Transverse colon (tissue), 4 donors: ENCODE measurements around the gene JAKMIP2. TPM values are rescaled to one million over a fixed set of nuclear protein-coding genes. Genes with fewer than 3 reads are reported as not detected.

ENCODE experiments used
- DNase-seq: peaks from one replicate; pipeline ENCODE4 v3.0.0-alpha.2; 2019
- H3K27ac ChIP-seq, 4 donors: fragments of 200-600 bp; sonication (generic); 2 replicates each; pipeline ENCODE4 v1.5.1; 2016 to 2018; ENCODE audit warnings: inconsistent platforms in 4 of 4
- H3K27me3 ChIP-seq: fragments of 200-600 bp; sonication (generic); 2 replicates; pipeline ENCODE4 v1.5.1; 2017; ENCODE audit warnings: inconsistent platforms
- H3K36me3 ChIP-seq, 4 donors: fragments of 200-600 bp; sonication (generic); 2 replicates each; pipeline ENCODE4 v1.5.1; 2017 to 2019; ENCODE audit warnings: inconsistent platforms in 4 of 4
- H3K4me1 ChIP-seq, 4 donors: fragments of 200-600 bp; sonication (generic); 2 replicates each; pipeline ENCODE4 v1.5.1; 2017 to 2020; ENCODE audit warnings: inconsistent platforms in 4 of 4
- H3K4me3 ChIP-seq, 4 donors: fragments of 200-600 bp; sonication (generic); 1 replicate in 1 of 4; 2 replicates in 3 of 4; pipeline versions ENCODE4 v1.5.1 to v1.6.1; 2017 to 2019; ENCODE audit warnings: inconsistent platforms in 4 of 4
- H3K9me3 ChIP-seq, 2 donors: fragments of 200-600 bp; sonication (generic); 2 replicates each; pipeline ENCODE4 v1.5.1; 2017 to 2019; ENCODE audit warnings: inconsistent platforms in 2 of 2
- CTCF ChIP-seq, 5 experiments: fragments of 200-600 bp in 3 of 5; fragments of 450-650 bp in 2 of 5; sonication (generic) in 3 of 5; IDR thresholded peaks; 1 replicate in 2 of 5; 2 replicates in 3 of 5; pipeline ENCODE4 v1.5.1; 2016 to 2017; ENCODE audit warnings: antibody characterized with exemption in 5 of 5, inconsistent platforms in 3 of 5, mild to moderate bottlenecking in 2 of 5, moderate library complexity in 1 of 5
- EP300 ChIP-seq: sonication (generic); formaldehyde crosslinking; IDR thresholded peaks from one replicate; pipeline ENCODE4 v1.6.1; 2017; ENCODE audit warnings: antibody characterized with exemption, low read depth
- POLR2A ChIP-seq: fragments of 450-650 bp; IDR thresholded peaks from one replicate; pipeline ENCODE4 v1.6.1; 2016; ENCODE audit warnings: antibody characterized with exemption, mild to moderate bottlenecking, moderate library complexity
- POLR2AphosphoS5 ChIP-seq, 3 donors: sonication (generic); formaldehyde crosslinking; IDR thresholded peaks; one replicate each; pipeline ENCODE4 v1.6.1; 2016; ENCODE audit warnings: antibody characterized with exemption in 3 of 3
- WGBS, 2 donors: methylation state at CpG; one replicate each; pipeline ENCODE4 v1.1.5; 2018; ENCODE audit warnings: low coverage in 1 of 2; 5-methylcytosine and 5-hydroxymethylcytosine counted together
- in situ Hi-C, 4 donors: fragments of 200-750 bp; cut with MboI; loops; one replicate each; pipeline versions ENCODE4 v1.15.0 to v1.15.1; 2017; ENCODE audit warnings: low sequenced_read_pairs in 3 of 4, low pct_ligation_motif_present in 1 of 4, low pct_unique_long_range_greater_than_20kb in 1 of 4
- intact Hi-C: fragments of 100-400 bp; cut with DNase I; formaldehyde crosslinking; loops from one replicate; pipeline ENCODE4 v1.15.1; 2023; ENCODE audit warnings: low total_unique reads
- total RNA-seq, 4 donors: library from RNA; depleted of rRNA; stranded (reverse); fragments of >200 nt; gene quantifications; one replicate each; pipeline ENCODE4 v1.1.0, GENCODE V29; 2016

Gene JAKMIP2
- total RNA-seq, 4 donors from 2014 or later: 0.37 to 0.79 (median 0.40) TPM

GRCh38 chr5:147760086-147760875, 22.2 kb downstream of the JAKMIP2 start:
- TF ChIP-seq POLR2AphosphoS5 (IDR thresholded peaks at IDR 0.05) (no peak), EP300 (no peak), CTCF (IDR thresholded peaks at IDR 0.05) (no peak), POLR2A (no peak)
- H3K9me3 ChIP-seq: no peaks in the 10 kb centered on the region
- no peak for DNase-seq
- no peak overlapping the region for H3K27ac ChIP-seq
- 40 to 47% methylated on average over 2 of the region's 2 CpGs for WGBS, 2 donors
- intact Hi-C loops: no loop called here
- in situ Hi-C loops: no loop called here
- no peaks in the 10 kb centered on the region for H3K4me1 ChIP-seq
- no peaks in the 10 kb centered on the region for H3K27me3 ChIP-seq
- H3K4me3 ChIP-seq: no peak overlapping the region
- H3K36me3 ChIP-seq: no peaks in the 10 kb centered on the region

GRCh38 chr5:147759441-147759840, 23.1 kb downstream of the JAKMIP2 start:
- Histone ChIP-seq H3K27ac (no peak overlapping the region), H3K36me3 (no peaks in the 10 kb centered on the region), H3K4me3 (no peak overlapping the region), H3K27me3 (no peaks in the 10 kb centered on the region), H3K4me1 (no peaks in the 10 kb centered on the region), H3K9me3 (no peaks in the 10 kb centered on the region)
- TF ChIP-seq CTCF (IDR thresholded peaks at IDR 0.05): no peak
- TF ChIP-seq EP300: no peak
- no peak for TF ChIP-seq POLR2AphosphoS5 (IDR thresholded peaks at IDR 0.05)
- no peak for TF ChIP-seq POLR2A
- in situ Hi-C loops (no loop called here), intact Hi-C loops (no loop called here)
- no peak for DNase-seq
- 60 to 61% methylated on average over 1 of the region's 1 CpG for WGBS, 2 donors

GRCh38 chr5:147756566-147756965, 26.0 kb downstream of the JAKMIP2 start:
- intact Hi-C loops: no loop called here
- in situ Hi-C loops: no loop called here

GRCh38 chr5:147754372-147755122, 28.0 kb downstream of the JAKMIP2 start:
- intact Hi-C loops (no loop called here), in situ Hi-C loops (no loop called here)
- Histone ChIP-seq H3K27me3 (no peaks in the 10 kb centered on the region), H3K9me3 (no peaks in the 10 kb centered on the region), H3K4me1 (no peaks in the 10 kb centered on the region), H3K27ac (no peak overlapping the region), H3K4me3 (no peak overlapping the region), H3K36me3 (no peaks in the 10 kb centered on the region)
- no peak for TF ChIP-seq CTCF (IDR thresholded peaks at IDR 0.05)
- TF ChIP-seq POLR2A: no peak
- no peak for TF ChIP-seq POLR2AphosphoS5 (IDR thresholded peaks at IDR 0.05)
- TF ChIP-seq EP300: no peak
- 80 to 87% methylated on average over 2 to 3 of the region's 3 CpGs for WGBS, 2 donors
- DNase-seq: no peak

More at GRCh38 chr5:147756566-147756965, 26.0 kb downstream of the JAKMIP2 start:
- TF ChIP-seq POLR2A: no peak
- TF ChIP-seq POLR2AphosphoS5 (IDR thresholded peaks at IDR 0.05): peak; percentile 38 to 75 (median 41)
- no peaks in the 10 kb centered on the region for H3K27me3 ChIP-seq
- DNase-seq: no peak
- H3K9me3 ChIP-seq: no peaks in the 10 kb centered on the region
- no peak overlapping the region for H3K27ac ChIP-seq
- H3K4me1 ChIP-seq: no peaks in the 10 kb centered on the region
- H3K4me3 ChIP-seq: no peak overlapping the region
- no peaks in the 10 kb centered on the region for H3K36me3 ChIP-seq
